ENCODE results near the gene GLT6D1. TPM values are rescaled to one million over a fixed set of nuclear protein-coding genes. Genes with fewer than 3 reads are reported as not detected.

GLT6D1 gene, protein sequence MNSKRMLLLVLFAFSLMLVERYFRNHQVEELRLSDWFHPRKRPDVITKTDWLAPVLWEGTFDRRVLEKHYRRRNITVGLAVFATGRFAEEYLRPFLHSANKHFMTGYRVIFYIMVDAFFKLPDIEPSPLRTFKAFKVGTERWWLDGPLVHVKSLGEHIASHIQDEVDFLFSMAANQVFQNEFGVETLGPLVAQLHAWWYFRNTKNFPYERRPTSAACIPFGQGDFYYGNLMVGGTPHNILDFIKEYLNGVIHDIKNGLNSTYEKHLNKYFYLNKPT
- total RNA-seq (2022) (not detected in 2 replicates), Bru-seq, nascent RNA (not detected), BruChase-seq, experiment 1, labeled RNA remaining after a 6-hour chase (not detected), BruChase-seq, experiment 2, labeled RNA remaining after a 2-hour chase (not detected)
- long read RNA-seq, result 0 reads

DNA sequence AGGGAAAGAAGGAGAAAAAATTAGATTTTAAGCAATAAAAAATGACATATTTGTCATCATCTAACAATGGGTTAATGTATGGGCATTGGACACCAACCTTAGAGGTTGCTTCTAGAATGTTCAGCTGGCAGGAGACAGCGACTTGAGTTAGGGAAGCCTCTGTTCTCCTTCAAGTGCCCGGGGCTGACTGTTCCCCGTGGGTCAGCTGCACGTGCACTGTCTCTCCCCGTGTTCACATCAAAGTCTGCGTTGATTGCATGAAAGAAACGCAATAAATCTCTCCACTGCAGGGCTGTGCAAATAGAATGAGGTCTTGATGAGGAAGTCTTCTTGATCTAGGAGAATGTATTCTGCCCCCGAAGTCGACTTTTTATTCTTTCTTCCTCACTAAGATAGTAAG, at the start of gene GLT6D1:
Gene GLT6D1, minus strand, starts transcription at position 345 of the 400 bp plus-strand sequence. CDS start 353 bp downstream, outside the sequence.
- DNase-seq, result no peak
- Mint-ChIP-seq H3K27ac (ENCODE audit: unreplicated experiment) (no peak within 1 kb of the TSS), H3K27me3 (ENCODE audit: unreplicated experiment) (peaks cover 43% of the 10 kb centered on the region), H3K36me3 (ENCODE audit: insufficient read depth, unreplicated experiment) (no peaks in the 10 kb centered on the region), H3K9me3 (ENCODE audit: low read depth, unreplicated experiment) (peaks cover 5% of the 10 kb centered on the region), H3K4me1 (ENCODE audit: low read depth, unreplicated experiment) (no peaks in the 10 kb centered on the region), H3K4me3 (ENCODE audit: low read depth, unreplicated experiment) (no peak within 1 kb of the TSS)
- intact Hi-C loops (cut with micrococcal nuclease; ENCODE audit: unreplicated experiment), result no loop called here
- no TSS peak for BruUV-seq (replicated peaks)
- TF ChIP-seq, protein P1, sequence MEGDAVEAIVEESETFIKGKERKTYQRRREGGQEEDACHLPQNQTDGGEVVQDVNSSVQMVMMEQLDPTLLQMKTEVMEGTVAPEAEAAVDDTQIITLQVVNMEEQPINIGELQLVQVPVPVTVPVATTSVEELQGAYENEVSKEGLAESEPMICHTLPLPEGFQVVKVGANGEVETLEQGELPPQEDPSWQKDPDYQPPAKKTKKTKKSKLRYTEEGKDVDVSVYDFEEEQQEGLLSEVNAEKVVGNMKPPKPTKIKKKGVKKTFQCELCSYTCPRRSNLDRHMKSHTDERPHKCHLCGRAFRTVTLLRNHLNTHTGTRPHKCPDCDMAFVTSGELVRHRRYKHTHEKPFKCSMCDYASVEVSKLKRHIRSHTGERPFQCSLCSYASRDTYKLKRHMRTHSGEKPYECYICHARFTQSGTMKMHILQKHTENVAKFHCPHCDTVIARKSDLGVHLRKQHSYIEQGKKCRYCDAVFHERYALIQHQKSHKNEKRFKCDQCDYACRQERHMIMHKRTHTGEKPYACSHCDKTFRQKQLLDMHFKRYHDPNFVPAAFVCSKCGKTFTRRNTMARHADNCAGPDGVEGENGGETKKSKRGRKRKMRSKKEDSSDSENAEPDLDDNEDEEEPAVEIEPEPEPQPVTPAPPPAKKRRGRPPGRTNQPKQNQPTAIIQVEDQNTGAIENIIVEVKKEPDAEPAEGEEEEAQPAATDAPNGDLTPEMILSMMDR (IDR thresholded peaks at IDR 0.05; ENCODE audit: unreplicated experiment), result no peak
- CTCF ChIA-PET, result no interaction called here

DNA sequence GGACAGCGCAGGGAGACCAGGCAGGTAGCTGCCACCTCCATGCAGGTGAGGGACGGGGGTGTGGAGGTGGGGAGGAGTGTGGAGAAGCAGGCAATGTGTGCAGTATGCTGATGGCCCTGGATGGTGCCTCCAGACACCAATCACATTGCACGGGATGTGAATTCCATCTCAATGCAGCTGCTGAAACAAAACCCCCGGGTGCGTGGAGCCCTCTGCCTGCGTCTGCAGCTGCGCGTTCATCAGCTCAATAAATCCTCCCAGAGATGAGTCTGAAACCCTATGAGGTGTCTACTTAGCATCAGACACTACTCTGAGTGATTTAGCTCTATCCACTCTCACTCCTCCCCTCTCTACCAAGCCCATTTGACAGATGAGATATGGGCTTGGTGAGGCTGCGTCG, 49.7 kb upstream of the GLT6D1 start:
- Mint-ChIP-seq H3K27ac (ENCODE audit: unreplicated experiment) (no peak overlapping the region), H3K27me3 (ENCODE audit: unreplicated experiment) (peaks cover 34% of the 10 kb centered on the region), H3K4me3 (ENCODE audit: low read depth, unreplicated experiment) (no peak overlapping the region), H3K9me3 (ENCODE audit: low read depth, unreplicated experiment) (no peaks in the 10 kb centered on the region), H3K36me3 (ENCODE audit: insufficient read depth, unreplicated experiment) (no peaks in the 10 kb centered on the region), H3K4me1 (ENCODE audit: low read depth, unreplicated experiment) (no peaks in the 10 kb centered on the region)
- CTCF ChIA-PET, result interaction anchor here (0.6 kb wide), 1 partner anchor 1022 kb away, joined by 3 read pairs; no protein-coding TSS in a partner anchor
- TF ChIP-seq, protein P1 (IDR thresholded peaks at IDR 0.05; ENCODE audit: unreplicated experiment), result no peak
- BruUV-seq (replicated peaks), result no TSS peak
- intact Hi-C loops (cut with micrococcal nuclease; ENCODE audit: unreplicated experiment), result no loop called here
- DNase-seq, result no peak

DNA sequence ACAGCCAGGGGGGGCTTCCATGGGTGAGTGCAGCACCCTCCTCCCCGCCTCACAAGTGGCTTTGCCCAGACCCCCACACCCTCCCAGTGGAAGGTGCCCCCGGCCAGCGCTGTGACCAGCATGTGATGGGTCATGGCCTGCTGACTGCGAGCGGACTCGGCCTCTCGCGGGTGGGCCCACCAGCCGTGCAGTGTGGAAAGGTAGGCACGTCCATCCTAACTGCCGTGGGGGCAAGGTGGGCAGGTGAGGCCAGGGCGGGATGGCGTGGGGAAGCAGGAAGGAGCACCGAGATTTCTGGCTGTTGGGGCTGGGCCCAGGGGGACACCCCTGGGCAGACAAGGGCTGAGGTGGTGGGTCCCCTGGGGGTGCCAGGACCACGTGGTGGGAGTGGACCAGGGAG, 47.9 kb upstream of the GLT6D1 start:
- H3K36me3 Mint-ChIP-seq (ENCODE audit: insufficient read depth, unreplicated experiment), result no peaks in the 10 kb centered on the region
- no peaks in the 10 kb centered on the region for H3K4me1 Mint-ChIP-seq (ENCODE audit: low read depth, unreplicated experiment)
- H3K27ac Mint-ChIP-seq (ENCODE audit: unreplicated experiment), result no peak overlapping the region
- H3K4me3 Mint-ChIP-seq (ENCODE audit: low read depth, unreplicated experiment), result no peak overlapping the region
- H3K9me3 Mint-ChIP-seq (ENCODE audit: low read depth, unreplicated experiment), result no peaks in the 10 kb centered on the region
- DNase-seq, result no peak
- peaks cover 29% of the 10 kb centered on the region for H3K27me3 Mint-ChIP-seq (ENCODE audit: unreplicated experiment)
- no TSS peak for BruUV-seq (replicated peaks)
- CTCF ChIA-PET, result no interaction called here
- intact Hi-C loops (cut with micrococcal nuclease; ENCODE audit: unreplicated experiment), result no loop called here
- TF ChIP-seq, protein P1 (IDR thresholded peaks at IDR 0.05; ENCODE audit: unreplicated experiment), result no peak

DNA sequence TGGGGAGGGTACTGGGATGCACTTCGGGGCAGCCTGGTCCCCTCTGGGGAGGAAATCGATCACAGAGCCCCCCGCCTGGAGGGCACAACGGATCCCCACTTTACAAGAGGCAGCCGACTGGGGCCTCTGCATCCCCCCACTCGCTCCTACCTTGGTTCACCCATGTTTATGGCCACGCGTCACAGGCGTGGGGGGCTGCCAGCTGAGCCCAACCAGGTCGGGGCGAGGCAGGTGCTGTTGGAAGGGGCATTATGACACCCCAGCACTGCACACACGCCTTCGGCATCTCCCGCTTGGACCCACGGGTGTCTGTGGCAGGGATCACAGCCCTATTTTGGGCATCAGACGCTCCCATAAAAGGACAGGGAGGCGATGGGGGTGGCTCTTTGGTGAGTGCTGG, 45.4 kb upstream of the GLT6D1 start:
- Mint-ChIP-seq H3K27ac (ENCODE audit: unreplicated experiment) (no peak overlapping the region), H3K4me3 (ENCODE audit: low read depth, unreplicated experiment) (no peak overlapping the region), H3K36me3 (ENCODE audit: insufficient read depth, unreplicated experiment) (peaks cover 5% of the 10 kb centered on the region), H3K27me3 (ENCODE audit: unreplicated experiment) (peaks cover 38% of the 10 kb centered on the region), H3K9me3 (ENCODE audit: low read depth, unreplicated experiment) (no peaks in the 10 kb centered on the region), H3K4me1 (ENCODE audit: low read depth, unreplicated experiment) (no peaks in the 10 kb centered on the region)
- BruUV-seq (replicated peaks), result no TSS peak
- no peak for DNase-seq
- CTCF ChIA-PET, result no interaction called here
- TF ChIP-seq, protein P1 (IDR thresholded peaks at IDR 0.05; ENCODE audit: unreplicated experiment), result no peak
- intact Hi-C loops (cut with micrococcal nuclease; ENCODE audit: unreplicated experiment), result no loop called here

Measured in Calu3 (cell line).